GM23338 (cell line): ENCODE measurements around the gene ZDHHC4.

ENCODE experiments used
- CREB1 ChIP-seq: fragments of 250-450 bp; sonication (Bioruptor Pico); IDR thresholded peaks from 2 replicates; pipeline ENCODE4 v1.5.0; 2020; ENCODE audit warnings: low read depth, mild to moderate bottlenecking, moderate library complexity
- EZH2 ChIP-seq: fragments of 200-600 bp; sonication (generic); IDR thresholded peaks from one replicate; pipeline ENCODE4 v1.8.0; 2017; ENCODE audit warnings: antibody characterized with exemption, mild to moderate bottlenecking, low read depth; ENCODE audit not compliant: unreplicated experiment
- JUNB ChIP-seq: IDR thresholded peaks from one replicate; pipeline ENCODE4 v1.6.1; 2016; ENCODE audit warnings: antibody characterized with exemption; ENCODE audit not compliant: unreplicated experiment
- POLR2AphosphoS5 ChIP-seq: IDR thresholded peaks from 2 replicates; pipeline ENCODE4 v1.6.1; 2016; ENCODE audit warnings: antibody characterized with exemption, low read depth
- REST ChIP-seq: IDR thresholded peaks from one replicate; pipeline ENCODE4 v1.6.1; 2018; ENCODE audit warnings: antibody characterized with exemption; ENCODE audit not compliant: unreplicated experiment
- TF ChIP-seq, protein P1 (sequence below), 2 experiments: fragments of 200-600 bp in 1 of 2; sonication (generic) in 1 of 2; conservative IDR thresholded peaks; 2 replicates each; pipeline versions ENCODE4 v1.5.1 to v1.6.1; 2016 to 2017; ENCODE audit warnings: antibody characterized with exemption in 2 of 2, low read depth in 2 of 2, mild to moderate bottlenecking in 2 of 2, moderate library complexity in 1 of 2

DNA sequence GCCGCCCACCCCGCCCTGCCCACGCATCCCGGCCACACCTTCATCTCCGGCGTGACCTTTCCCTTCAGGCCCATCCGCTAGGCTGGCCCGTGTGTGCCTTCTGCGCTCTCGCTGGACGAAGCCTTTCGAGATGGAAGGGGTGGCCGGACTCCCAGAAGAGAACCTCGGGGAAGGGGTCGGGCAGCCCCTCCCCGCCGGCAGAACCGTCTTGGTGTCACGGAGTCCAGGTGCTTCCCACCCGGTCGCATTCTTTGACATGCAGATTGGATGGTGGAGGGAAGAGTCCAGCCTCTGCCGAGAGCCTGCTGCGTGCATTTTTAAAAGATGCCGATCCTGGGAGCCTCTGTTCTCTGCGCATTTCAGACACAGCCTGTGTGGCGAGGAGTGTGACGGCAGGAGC is 30.8 kb downstream of the ZDHHC4 start:
- TF ChIP-seq CREB1 (CRISPR knock-in tag) = no peak
- TF ChIP-seq, protein P1, sequence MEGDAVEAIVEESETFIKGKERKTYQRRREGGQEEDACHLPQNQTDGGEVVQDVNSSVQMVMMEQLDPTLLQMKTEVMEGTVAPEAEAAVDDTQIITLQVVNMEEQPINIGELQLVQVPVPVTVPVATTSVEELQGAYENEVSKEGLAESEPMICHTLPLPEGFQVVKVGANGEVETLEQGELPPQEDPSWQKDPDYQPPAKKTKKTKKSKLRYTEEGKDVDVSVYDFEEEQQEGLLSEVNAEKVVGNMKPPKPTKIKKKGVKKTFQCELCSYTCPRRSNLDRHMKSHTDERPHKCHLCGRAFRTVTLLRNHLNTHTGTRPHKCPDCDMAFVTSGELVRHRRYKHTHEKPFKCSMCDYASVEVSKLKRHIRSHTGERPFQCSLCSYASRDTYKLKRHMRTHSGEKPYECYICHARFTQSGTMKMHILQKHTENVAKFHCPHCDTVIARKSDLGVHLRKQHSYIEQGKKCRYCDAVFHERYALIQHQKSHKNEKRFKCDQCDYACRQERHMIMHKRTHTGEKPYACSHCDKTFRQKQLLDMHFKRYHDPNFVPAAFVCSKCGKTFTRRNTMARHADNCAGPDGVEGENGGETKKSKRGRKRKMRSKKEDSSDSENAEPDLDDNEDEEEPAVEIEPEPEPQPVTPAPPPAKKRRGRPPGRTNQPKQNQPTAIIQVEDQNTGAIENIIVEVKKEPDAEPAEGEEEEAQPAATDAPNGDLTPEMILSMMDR (conservative IDR thresholded peaks at IDR 0.05; ENCODE audit: low read depth in 2 of 2) = no peak
- TF ChIP-seq POLR2AphosphoS5 = no peak
- TF ChIP-seq JUNB = no peak
- no peak for TF ChIP-seq REST
- no peak for TF ChIP-seq EZH2
